IPS-15b (cell line): Measurements from ENCODE around the gene RNF7.
A peak's percentile ranks its signal among the peaks of the same experiment; 100 is the strongest.
"Not testable (repeated sequence)": the region's sequence is repeated elsewhere in the genome, so short reads cannot be mapped to it uniquely, and the experiment has no call there.

Experiments used
- H3K27me3 ChIP-seq: one replicate; pipeline ENCODE4 v1.6.1; 2013; ENCODE audit warnings: low read length; ENCODE audit not compliant: control insufficient read depth, insufficient read depth
- H3K36me3 ChIP-seq: one replicate; pipeline ENCODE4 v1.6.1; 2013; ENCODE audit warnings: low read length; ENCODE audit not compliant: control insufficient read depth, insufficient read depth
- H3K4me1 ChIP-seq: one replicate; pipeline ENCODE4 v1.6.1; 2013; ENCODE audit warnings: mild to moderate bottlenecking, low read length; ENCODE audit not compliant: control insufficient read depth, insufficient read depth
- H3K4me3 ChIP-seq: one replicate; pipeline ENCODE4 v1.5.1; 2013; ENCODE audit warnings: low read depth, low read length
- H3K9ac ChIP-seq: one replicate; pipeline ENCODE4 v1.6.1; 2013; ENCODE audit warnings: low read depth, mild to moderate bottlenecking, low read length
- H3K9me3 ChIP-seq: one replicate; pipeline ENCODE4 v1.6.1; 2013; ENCODE audit warnings: mild to moderate bottlenecking, low read length; ENCODE audit not compliant: control insufficient read depth, insufficient read depth

The RNF7 gene

GRCh38 chr3:141737093-141737492 lies 1.0 kb upstream of the RNF7 start:
- Histone ChIP-seq H3K27me3 (no peaks in the 10 kb centered on the region), H3K9me3 (no peaks in the 10 kb centered on the region), H3K4me1 (peaks cover 6% of the 10 kb centered on the region), H3K9ac (no peak overlapping the region), H3K36me3 (peaks cover 2% of the 10 kb centered on the region), H3K4me3 (no peak overlapping the region)

GRCh38 chr3:141737678-141738021 lies 448 bp upstream of the RNF7 start:
- Histone ChIP-seq H3K27me3 (no peaks in the 10 kb centered on the region), H3K4me1 (peaks cover 6% of the 10 kb centered on the region), H3K4me3 (peak overlapping the region; percentile 41), H3K9ac (no peak overlapping the region), H3K9me3 (no peaks in the 10 kb centered on the region), H3K36me3 (peaks cover 2% of the 10 kb centered on the region)

- Histone ChIP-seq H3K4me3 (peak overlapping the region; percentile 98), H3K4me1 (peaks cover 7% of the 10 kb centered on the region), H3K27me3 (no peaks in the 10 kb centered on the region), H3K9ac (peak overlapping the region; percentile 99), H3K36me3 (peaks cover 2% of the 10 kb centered on the region), H3K9me3 (no peaks in the 10 kb centered on the region)
Observed at GRCh38 chr3:141738891-141739363, 829 bp downstream of the RNF7 start.

GRCh38 chr3:141739731-141740130 lies 1.6 kb downstream of the RNF7 start:
- peaks cover 2% of the 10 kb centered on the region for H3K36me3 ChIP-seq
- no peaks in the 10 kb centered on the region for H3K27me3 ChIP-seq
- H3K9me3 ChIP-seq = no peaks in the 10 kb centered on the region
- peaks cover 7% of the 10 kb centered on the region for H3K4me1 ChIP-seq
- H3K4me3 ChIP-seq = peak overlapping the region; percentile 98
- H3K9ac ChIP-seq = no peak overlapping the region

- Histone ChIP-seq H3K4me3 (no peak overlapping the region), H3K36me3 (peaks cover 6% of the 10 kb centered on the region), H3K4me1 (peaks cover 7% of the 10 kb centered on the region)
Observed at GRCh38 chr3:141740349-141740748, 2.3 kb downstream of the RNF7 start.

GRCh38 chr3:141743305-141743704 lies 5.2 kb downstream of the RNF7 start:
- peaks cover 7% of the 10 kb centered on the region for H3K36me3 ChIP-seq
- no peak overlapping the region for H3K4me3 ChIP-seq
- peaks cover 7% of the 10 kb centered on the region for H3K4me1 ChIP-seq
- H3K27me3 ChIP-seq = no peaks in the 10 kb centered on the region
- no peaks in the 10 kb centered on the region for H3K9me3 ChIP-seq
- no peak overlapping the region for H3K9ac ChIP-seq

More at GRCh38 chr3:141740349-141740748, 2.3 kb downstream of the RNF7 start:
- Histone ChIP-seq H3K9ac (no peak overlapping the region), H3K27me3 (no peaks in the 10 kb centered on the region), H3K9me3 (no peaks in the 10 kb centered on the region)

- peaks cover 6% of the 10 kb centered on the region for H3K36me3 ChIP-seq
- H3K9me3 ChIP-seq = no peaks in the 10 kb centered on the region
- no peak overlapping the region for H3K4me3 ChIP-seq
- H3K27me3 ChIP-seq = no peaks in the 10 kb centered on the region
- peaks cover 2% of the 10 kb centered on the region for H3K4me1 ChIP-seq
- H3K9ac ChIP-seq = no peak overlapping the region
Observed at GRCh38 chr3:141746962-141747361, 8.9 kb downstream of the RNF7 start.

GRCh38 chr3:141753399-141753798 lies 15.3 kb downstream of the RNF7 start:
- H3K4me1 ChIP-seq = no peaks in the 10 kb centered on the region
- no peak overlapping the region for H3K9ac ChIP-seq
- H3K9me3 ChIP-seq = no peaks in the 10 kb centered on the region

GRCh38 chr3:141754032-141754431 lies 15.9 kb downstream of the RNF7 start:
- Histone ChIP-seq H3K4me3 (no peak overlapping the region), H3K27me3 (no peaks in the 10 kb centered on the region), H3K9me3 (no peaks in the 10 kb centered on the region), H3K36me3 (no peaks in the 10 kb centered on the region), H3K9ac (no peak overlapping the region), H3K4me1 (no peaks in the 10 kb centered on the region)

More at GRCh38 chr3:141753399-141753798, 15.3 kb downstream of the RNF7 start:
- Histone ChIP-seq H3K4me3 (no peak overlapping the region), H3K36me3 (no peaks in the 10 kb centered on the region), H3K27me3 (no peaks in the 10 kb centered on the region)

GRCh38 chr3:141762552-141762951 lies 24.5 kb downstream of the RNF7 start:
- Histone ChIP-seq H3K4me3 (peak overlapping the region; percentile 46), H3K27me3 (peaks cover 12% of the 10 kb centered on the region)
- H3K9me3 ChIP-seq, H3K9ac ChIP-seq, H3K36me3 ChIP-seq, H3K4me1 ChIP-seq: not testable (repeated sequence)

- peaks cover 12% of the 10 kb centered on the region for H3K27me3 ChIP-seq
- no peaks in the 10 kb centered on the region for H3K9me3 ChIP-seq
- H3K4me3 ChIP-seq = peak within 1 kb of the TSS; percentile 46
- H3K36me3 ChIP-seq = no peaks in the 10 kb centered on the region
- peaks cover 3% of the 10 kb centered on the region for H3K4me1 ChIP-seq
- H3K9ac ChIP-seq = no peak within 1 kb of the TSS
Observed at GRCh38 chr3:141763088-141763750, 25.1 kb downstream of the RNF7 start, which contains the start of gene GRK7. Gene GRK7, plus strand, starts transcription at chr3:141763408. Its CDS starts 14,877 bp downstream, at chr3:141778285.

- no peaks in the 10 kb centered on the region for H3K36me3 ChIP-seq
- H3K9me3 ChIP-seq = no peaks in the 10 kb centered on the region
- peaks cover 3% of the 10 kb centered on the region for H3K4me1 ChIP-seq
- H3K27me3 ChIP-seq = peaks cover 12% of the 10 kb centered on the region
- no peak overlapping the region for H3K4me3 ChIP-seq
- H3K9ac ChIP-seq = no peak overlapping the region
Observed at GRCh38 chr3:141764045-141764444, 25.9 kb downstream of the RNF7 start.
